GM21526 (cell line): Measurements from ENCODE around the gene CFAP46.
"Not testable (repeated sequence)": the region's sequence is repeated elsewhere in the genome, so short reads cannot be mapped to it uniquely, and the experiment has no call there.

Experiments used
- ATAC-seq: cut with Tn5 transposase; IDR thresholded peaks from one replicate; pipeline ENCODE4 v1.9.1; 2021; ENCODE audit warnings: moderate library complexity; ENCODE audit not compliant: unreplicated experiment, low FRiP score

The CFAP46 gene

GRCh38 chr10:132850896-132851295 lies 91.5 kb downstream of the CFAP46 start:
- no peak for ATAC-seq

GRCh38 chr10:132850246-132850645 lies 92.1 kb downstream of the CFAP46 start:
- ATAC-seq = no peak

GRCh38 chr10:132849546-132850031 lies 92.8 kb downstream of the CFAP46 start:
- ATAC-seq = no peak

GRCh38 chr10:132848951-132849545 lies 93.3 kb downstream of the CFAP46 start:
- ATAC-seq = no peak

- no peak for ATAC-seq
Measured at GRCh38 chr10:132848291-132848701, 94.1 kb downstream of the CFAP46 start.

GRCh38 chr10:132847856-132848255 lies 94.5 kb downstream of the CFAP46 start:
- no peak for ATAC-seq

GRCh38 chr10:132847416-132847777 lies 95.0 kb downstream of the CFAP46 start:
- no peak for ATAC-seq

- no peak for ATAC-seq
Measured at GRCh38 chr10:132846631-132847415, 95.5 kb downstream of the CFAP46 start.

- ATAC-seq = no peak
Measured at GRCh38 chr10:132845780-132846595, 96.4 kb downstream of the CFAP46 start.

- no peak for ATAC-seq
Measured at GRCh38 chr10:132845041-132845551, 97.3 kb downstream of the CFAP46 start.

- no peak for ATAC-seq
Measured at GRCh38 chr10:132844069-132844809, 98.1 kb downstream of the CFAP46 start.

GRCh38 chr10:132843276-132843675 lies 99.1 kb downstream of the CFAP46 start:
- not testable (repeated sequence) for ATAC-seq

GRCh38 chr10:132842397-132842796 lies 100.0 kb downstream of the CFAP46 start:
- no peak for ATAC-seq

GRCh38 chr10:132841615-132841975 lies 100.8 kb downstream of the CFAP46 start:
- no peak for ATAC-seq

GRCh38 chr10:132840698-132841614 lies 101.4 kb downstream of the CFAP46 start:
- no peak for ATAC-seq

- no peak for ATAC-seq
Measured at GRCh38 chr10:132839061-132839460, 103.3 kb downstream of the CFAP46 start.

GRCh38 chr10:132838346-132838970 lies 103.9 kb downstream of the CFAP46 start:
- ATAC-seq = no peak

- ATAC-seq = no peak
Measured at GRCh38 chr10:132837905-132838304, 104.5 kb downstream of the CFAP46 start.
